Activated CD4-positive, alpha-beta T cell treated with anti-CD3 and anti-CD28 coated beads, Interleukin-2, Interleukin-6, amounts not matched to agents 100 ng/mL and 50 ng/mL, durations not matched to agents 16 hours and 8 hours (primary cell): ENCODE data around the gene MBLAC2.

Experiments used
- DNase-seq: peaks from one replicate; pipeline ENCODE4 v3.0.0-alpha.2; 2020

The MBLAC2 gene

GRCh38 chr5:90474235-90475107 is at the start of gene MBLAC2, which contains the start of gene POLR3G:
Gene MBLAC2, minus strand, starts transcription at chr5:90474771. Its CDS starts 479 bp downstream, at chr5:90474292.
Gene POLR3G, plus strand, starts transcription at chr5:90474864. Its CDS starts 10,704 bp downstream, at chr5:90485568.
- peak; percentile 97 for DNase-seq

GRCh38 chr5:90519081-90519480 is 44.5 kb upstream of the MBLAC2 start:
- DNase-seq: no peak

GRCh38 chr5:90518661-90519060 is 44.1 kb upstream of the MBLAC2 start:
- no peak for DNase-seq

- DNase-seq: no peak
These were observed 39.9 kb upstream of the MBLAC2 start for GRCh38 chr5:90514520-90514919.

GRCh38 chr5:90510438-90510837 is 35.9 kb upstream of the MBLAC2 start:
- DNase-seq: no peak

GRCh38 chr5:90506221-90506620 is 31.6 kb upstream of the MBLAC2 start:
- DNase-seq: no peak

GRCh38 chr5:90504743-90505142 is 30.2 kb upstream of the MBLAC2 start:
- DNase-seq: no peak

- DNase-seq: no peak
These were observed 29.0 kb upstream of the MBLAC2 start for GRCh38 chr5:90503596-90503995.

GRCh38 chr5:90495146-90495545 is 20.6 kb upstream of the MBLAC2 start:
- DNase-seq: no peak

GRCh38 chr5:90494043-90494442 is 19.5 kb upstream of the MBLAC2 start:
- DNase-seq: no peak

GRCh38 chr5:90488791-90489190 is 14.2 kb upstream of the MBLAC2 start:
- no peak for DNase-seq

- no peak for DNase-seq
These were observed 10.0 kb upstream of the MBLAC2 start for GRCh38 chr5:90484540-90484939.

- DNase-seq: no peak
These were observed 8.6 kb upstream of the MBLAC2 start for GRCh38 chr5:90483206-90483605.

- no peak for DNase-seq
These were observed 6.1 kb upstream of the MBLAC2 start for GRCh38 chr5:90480699-90481098.

GRCh38 chr5:90479611-90480385 is 5.2 kb upstream of the MBLAC2 start:
- no peak for DNase-seq

GRCh38 chr5:90477621-90478215 is 3.1 kb upstream of the MBLAC2 start:
- DNase-seq: no peak

- no peak for DNase-seq
These were observed 2.5 kb upstream of the MBLAC2 start for GRCh38 chr5:90477073-90477472.

- DNase-seq: peak; percentile 3
These were observed 1.8 kb upstream of the MBLAC2 start for GRCh38 chr5:90476391-90476790.

GRCh38 chr5:90475436-90475980 is 937 bp upstream of the MBLAC2 start:
- no peak for DNase-seq

GRCh38 chr5:90473396-90474234 is 956 bp downstream of the MBLAC2 start:
- peak; percentile 33 for DNase-seq

GRCh38 chr5:90472783-90473395 is 1.7 kb downstream of the MBLAC2 start:
- no peak for DNase-seq

- no peak for DNase-seq
These were observed 13.3 kb downstream of the MBLAC2 start for GRCh38 chr5:90461288-90461687.
